Mucosa of stomach (tissue), 1 donor: ENCODE measurements around the gene PCDHA3.
"Not testable (repeated sequence)": the region's sequence is repeated elsewhere in the genome, so short reads cannot be mapped to it uniquely, and the experiment has no call there.

Experiments used
- H3K27me3 ChIP-seq: one replicate; pipeline ENCODE4 v1.7.0; 2013; ENCODE audit warnings: mild to moderate bottlenecking, low read length; ENCODE audit not compliant: control insufficient read depth, insufficient read depth
- H3K36me3 ChIP-seq: one replicate; pipeline ENCODE4 v1.7.0; 2013; ENCODE audit warnings: low read length; ENCODE audit not compliant: control insufficient read depth, insufficient read depth
- H3K4me1 ChIP-seq: one replicate; pipeline ENCODE4 v1.7.0; 2013; ENCODE audit warnings: mild to moderate bottlenecking, low read length; ENCODE audit not compliant: control insufficient read depth, insufficient read depth
- H3K4me3 ChIP-seq: one replicate; pipeline ENCODE4 v1.7.0; 2013; ENCODE audit warnings: low read length
- H3K9ac ChIP-seq: one replicate; pipeline ENCODE4 v1.7.0; 2013; ENCODE audit warnings: mild to moderate bottlenecking, low read length, moderate library complexity
- H3K9me3 ChIP-seq: one replicate; pipeline ENCODE4 v1.7.0; 2013; ENCODE audit warnings: mild to moderate bottlenecking, low read length, moderate library complexity; ENCODE audit not compliant: control insufficient read depth
- donor health status: Pancreatic carcinoma.

Gene PCDHA3

GRCh38 chr5:140800816-140801493 lies at the start of gene PCDHA3:
Gene PCDHA3, plus strand, starts transcription at chr5:140801057.
- H3K36me3 ChIP-seq: no peaks in the 10 kb centered on the region
- H3K27me3 ChIP-seq: no peaks in the 10 kb centered on the region
- H3K9ac ChIP-seq: no peak within 1 kb of the TSS
- H3K4me3 ChIP-seq: no peak within 1 kb of the TSS
- no peaks in the 10 kb centered on the region for H3K4me1 ChIP-seq
- no peaks in the 10 kb centered on the region for H3K9me3 ChIP-seq

GRCh38 chr5:140753561-140753960 lies 47.3 kb upstream of the PCDHA3 start:
- no peaks in the 10 kb centered on the region for H3K4me1 ChIP-seq
- H3K36me3 ChIP-seq: no peaks in the 10 kb centered on the region
- H3K9me3 ChIP-seq: no peaks in the 10 kb centered on the region
- no peaks in the 10 kb centered on the region for H3K27me3 ChIP-seq
- no peak overlapping the region for H3K4me3 ChIP-seq
- no peak overlapping the region for H3K9ac ChIP-seq

GRCh38 chr5:140764177-140764973 lies 36.5 kb upstream of the PCDHA3 start:
- H3K9ac ChIP-seq: no peak overlapping the region
- H3K36me3 ChIP-seq: no peaks in the 10 kb centered on the region
- H3K27me3 ChIP-seq: no peaks in the 10 kb centered on the region
- H3K4me3 ChIP-seq: no peak overlapping the region
- no peaks in the 10 kb centered on the region for H3K4me1 ChIP-seq
- peaks cover 4% of the 10 kb centered on the region for H3K9me3 ChIP-seq

GRCh38 chr5:140767444-140767843 lies 33.4 kb upstream of the PCDHA3 start:
- Histone ChIP-seq H3K9ac (no peak overlapping the region), H3K27me3 (no peaks in the 10 kb centered on the region), H3K4me3 (no peak overlapping the region), H3K4me1 (no peaks in the 10 kb centered on the region), H3K36me3 (no peaks in the 10 kb centered on the region), H3K9me3 (peaks cover 4% of the 10 kb centered on the region)

GRCh38 chr5:140780512-140780911 lies 20.3 kb upstream of the PCDHA3 start:
- H3K4me1 ChIP-seq: no peaks in the 10 kb centered on the region
- no peak overlapping the region for H3K4me3 ChIP-seq
- H3K9ac ChIP-seq: no peak overlapping the region
- no peaks in the 10 kb centered on the region for H3K36me3 ChIP-seq
- H3K27me3 ChIP-seq: no peaks in the 10 kb centered on the region
- peaks cover 7% of the 10 kb centered on the region for H3K9me3 ChIP-seq

- Histone ChIP-seq H3K27me3 (no peaks in the 10 kb centered on the region), H3K4me3 (no peak within 1 kb of the TSS), H3K9me3 (peaks cover 7% of the 10 kb centered on the region)
These were observed 14.8 kb upstream of the PCDHA3 start, which contains the start of gene PCDHA1 for GRCh38 chr5:140785905-140786686. Gene PCDHA1, plus strand, starts transcription at chr5:140786140.

GRCh38 chr5:140787422-140787821 lies 13.4 kb upstream of the PCDHA3 start:
- H3K4me1 ChIP-seq, H3K36me3 ChIP-seq, H3K4me3 ChIP-seq, H3K9ac ChIP-seq, H3K27me3 ChIP-seq, H3K9me3 ChIP-seq: not testable (repeated sequence)

More at GRCh38 chr5:140785905-140786686, 14.8 kb upstream of the PCDHA3 start, which contains the start of gene PCDHA1:
- Histone ChIP-seq H3K36me3 (no peaks in the 10 kb centered on the region), H3K9ac (no peak within 1 kb of the TSS), H3K4me1 (no peaks in the 10 kb centered on the region)

GRCh38 chr5:140787849-140788504 lies 12.9 kb upstream of the PCDHA3 start:
- not testable (repeated sequence) for H3K9ac ChIP-seq, H3K27me3 ChIP-seq, H3K4me3 ChIP-seq, H3K9me3 ChIP-seq, H3K4me1 ChIP-seq, H3K36me3 ChIP-seq

GRCh38 chr5:140791089-140791488 lies 9.8 kb upstream of the PCDHA3 start:
- Histone ChIP-seq H3K4me3 (no peak overlapping the region), H3K36me3 (no peaks in the 10 kb centered on the region), H3K4me1 (no peaks in the 10 kb centered on the region), H3K9ac (no peak overlapping the region), H3K27me3 (no peaks in the 10 kb centered on the region), H3K9me3 (no peaks in the 10 kb centered on the region)

GRCh38 chr5:140794595-140795258 lies 6.1 kb upstream of the PCDHA3 start, which contains the start of gene PCDHA2:
Gene PCDHA2, plus strand, starts transcription at chr5:140794852.
- H3K27me3 ChIP-seq: no peaks in the 10 kb centered on the region
- H3K4me1 ChIP-seq: no peaks in the 10 kb centered on the region
- H3K36me3 ChIP-seq: no peaks in the 10 kb centered on the region
- no peak within 1 kb of the TSS for H3K9ac ChIP-seq
- no peaks in the 10 kb centered on the region for H3K9me3 ChIP-seq
- no peak within 1 kb of the TSS for H3K4me3 ChIP-seq

- H3K4me1 ChIP-seq: no peaks in the 10 kb centered on the region
- H3K36me3 ChIP-seq: no peaks in the 10 kb centered on the region
- no peak overlapping the region for H3K9ac ChIP-seq
- H3K9me3 ChIP-seq: no peaks in the 10 kb centered on the region
- H3K4me3 ChIP-seq: no peak overlapping the region
- no peaks in the 10 kb centered on the region for H3K27me3 ChIP-seq
These were observed 5.6 kb upstream of the PCDHA3 start for GRCh38 chr5:140795259-140795641.
